ENCODE data around the gene WDR90. TPM values are rescaled to one million over a fixed set of nuclear protein-coding genes. Genes with fewer than 3 reads are reported as not detected.

The WDR90 gene
- total RNA-seq, 4 donors from 2014 or later = 11.1 to 32.1 (median 18.9) TPM

- intact Hi-C loops (cut with DNase I; ENCODE audit: low total_unique reads) = no loop called here
- no peak for TF ChIP-seq CTCF (IDR thresholded peaks at IDR 0.05)
- TF ChIP-seq POLR2A (IDR thresholded peaks at IDR 0.05) = no peak
- DNase-seq (ENCODE audit: low spot score in 2 of 2) = no peak
- no peak overlapping the region for H3K4me3 ChIP-seq (ENCODE audit: low read depth, poor library complexity, severe bottlenecking)
- WGBS, 2 donors = 81 to 93% methylated on average over 6 to 20 of the region's 22 CpGs
Measured at GRCh38 chr16:651844-652243, 2.7 kb downstream of the WDR90 start.

- WGBS, 2 donors = 76 to 77% methylated on average over 16 to 23 of the region's 28 CpGs
- intact Hi-C loops (cut with DNase I; ENCODE audit: low total_unique reads) = no loop called here
- DNase-seq (ENCODE audit: low spot score in 2 of 2) = no peak
- TF ChIP-seq POLR2A (IDR thresholded peaks at IDR 0.05) = no peak
- no peak for TF ChIP-seq CTCF (IDR thresholded peaks at IDR 0.05)
- H3K4me3 ChIP-seq (ENCODE audit: low read depth, poor library complexity, severe bottlenecking) = no peak overlapping the region
Measured at GRCh38 chr16:652454-653305, 3.5 kb downstream of the WDR90 start.

GRCh38 chr16:654034-654433, 4.9 kb downstream of the WDR90 start:
- WGBS, 2 donors = 92% methylated on average over 12 of the region's 12 CpGs
- no peak overlapping the region for H3K4me3 ChIP-seq (ENCODE audit: low read depth, poor library complexity, severe bottlenecking)
- intact Hi-C loops (cut with DNase I; ENCODE audit: low total_unique reads) = no loop called here
- no peak for TF ChIP-seq CTCF (IDR thresholded peaks at IDR 0.05)
- TF ChIP-seq POLR2A (IDR thresholded peaks at IDR 0.05) = no peak
- DNase-seq (ENCODE audit: low spot score in 2 of 2) = no peak

- 96% methylated on average over 8 to 15 of the region's 22 CpGs for WGBS, 2 donors
- H3K4me3 ChIP-seq (ENCODE audit: low read depth, poor library complexity, severe bottlenecking) = no peak overlapping the region
- intact Hi-C loops (cut with DNase I; ENCODE audit: low total_unique reads) = no loop called here
- TF ChIP-seq POLR2A (IDR thresholded peaks at IDR 0.05) = no peak
- no peak for TF ChIP-seq CTCF (IDR thresholded peaks at IDR 0.05)
- no peak for DNase-seq (ENCODE audit: low spot score in 2 of 2)
Measured at GRCh38 chr16:657487-657886, 8.3 kb downstream of the WDR90 start.

GRCh38 chr16:658679-659571, 9.8 kb downstream of the WDR90 start:
- TF ChIP-seq CTCF (IDR thresholded peaks at IDR 0.05) (no peak), POLR2A (IDR thresholded peaks at IDR 0.05) (no peak)
- H3K4me3 ChIP-seq (ENCODE audit: low read depth, poor library complexity, severe bottlenecking) = no peak overlapping the region
- WGBS, 2 donors = 92 to 93% methylated on average over 23 to 32 of the region's 35 CpGs
- no peak for DNase-seq (ENCODE audit: low spot score in 2 of 2)
- intact Hi-C loops (cut with DNase I; ENCODE audit: low total_unique reads) = no loop called here
